ENCODE measurements around the gene SLC25A44. TPM values are rescaled to one million over a fixed set of nuclear protein-coding genes. Genes with fewer than 3 reads are reported as not detected.

SLC25A44 gene
- total RNA-seq, 1 experiment from 2014 or later = 10.1 TPM

DNA sequence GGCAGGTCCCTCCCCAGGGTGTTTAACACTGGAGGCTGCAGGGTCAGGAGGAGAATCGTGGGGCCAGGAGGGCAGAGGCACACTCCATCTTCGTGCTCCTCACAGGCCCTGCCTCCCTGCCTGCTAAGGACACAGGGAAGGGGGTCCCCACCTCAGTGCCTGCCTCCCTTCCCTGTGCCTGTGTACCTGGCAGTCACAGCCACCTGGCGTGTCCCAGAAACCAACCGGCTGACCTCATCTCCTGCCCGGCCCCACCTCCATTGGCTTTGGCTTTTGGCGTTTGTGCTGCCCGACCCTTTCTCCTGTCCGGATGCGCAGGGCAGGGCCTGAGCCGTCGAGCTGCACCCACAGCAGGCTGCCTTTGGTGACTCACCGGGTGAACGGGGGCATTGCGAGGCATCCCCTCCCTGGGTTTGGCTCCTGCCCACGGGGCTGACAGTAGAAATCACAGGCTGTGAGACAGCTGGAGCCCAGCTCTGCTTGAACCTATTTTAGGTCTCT lies 47.5 kb downstream of the SLC25A44 start:
- DNase-seq (ENCODE audit: low read depth) = peak; percentile 90

DNA sequence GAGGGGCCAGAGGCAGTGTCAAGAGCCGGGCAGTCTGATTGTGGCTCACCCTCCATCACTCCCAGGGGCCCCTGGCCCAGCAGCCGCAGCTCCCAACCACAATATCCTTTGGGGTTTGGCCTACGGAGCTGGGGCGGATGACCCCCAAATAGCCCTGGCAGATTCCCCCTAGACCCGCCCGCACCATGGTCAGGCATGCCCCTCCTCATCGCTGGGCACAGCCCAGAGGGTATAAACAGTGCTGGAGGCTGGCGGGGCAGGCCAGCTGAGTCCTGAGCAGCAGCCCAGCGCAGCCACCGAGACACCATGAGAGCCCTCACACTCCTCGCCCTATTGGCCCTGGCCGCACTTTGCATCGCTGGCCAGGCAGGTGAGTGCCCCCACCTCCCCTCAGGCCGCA lies 48.0 kb downstream of the SLC25A44 start, which contains the start of gene BGLAP:
Gene BGLAP (plus strand): TSS at position 259 of the 400 bp plus-strand sequence. CDS start 48 bp downstream, at position 307.
- peak; percentile 83 for DNase-seq (ENCODE audit: low read depth)

DNA sequence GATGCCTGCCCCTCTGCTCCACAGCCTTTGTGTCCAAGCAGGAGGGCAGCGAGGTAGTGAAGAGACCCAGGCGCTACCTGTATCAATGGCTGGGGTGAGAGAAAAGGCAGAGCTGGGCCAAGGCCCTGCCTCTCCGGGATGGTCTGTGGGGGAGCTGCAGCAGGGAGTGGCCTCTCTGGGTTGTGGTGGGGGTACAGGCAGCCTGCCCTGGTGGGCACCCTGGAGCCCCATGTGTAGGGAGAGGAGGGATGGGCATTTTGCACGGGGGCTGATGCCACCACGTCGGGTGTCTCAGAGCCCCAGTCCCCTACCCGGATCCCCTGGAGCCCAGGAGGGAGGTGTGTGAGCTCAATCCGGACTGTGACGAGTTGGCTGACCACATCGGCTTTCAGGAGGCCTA lies 48.8 kb downstream of the SLC25A44 start:
- DNase-seq (ENCODE audit: low read depth) = no peak

DNA sequence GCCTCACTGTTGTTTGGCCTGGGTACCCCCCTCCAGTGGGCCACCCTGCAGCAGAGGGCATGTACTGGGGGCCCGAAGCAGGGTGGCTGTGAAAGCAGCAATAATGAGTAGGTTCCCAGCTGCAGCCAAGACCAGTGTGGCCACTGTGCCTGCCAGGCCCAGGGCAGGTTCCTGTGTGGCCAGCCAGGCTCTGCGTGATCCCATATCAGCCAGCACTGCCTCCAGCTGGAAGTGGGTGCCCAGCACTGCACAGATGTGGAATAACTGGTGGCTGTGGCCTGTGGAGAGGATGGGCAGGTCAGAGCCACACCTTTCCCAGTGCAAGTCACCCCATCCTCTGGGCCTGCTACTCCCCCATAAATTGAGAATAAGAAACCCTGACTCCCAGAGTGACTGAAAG lies 50.2 kb downstream of the SLC25A44 start:
- DNase-seq (ENCODE audit: low read depth) = no peak

DNA sequence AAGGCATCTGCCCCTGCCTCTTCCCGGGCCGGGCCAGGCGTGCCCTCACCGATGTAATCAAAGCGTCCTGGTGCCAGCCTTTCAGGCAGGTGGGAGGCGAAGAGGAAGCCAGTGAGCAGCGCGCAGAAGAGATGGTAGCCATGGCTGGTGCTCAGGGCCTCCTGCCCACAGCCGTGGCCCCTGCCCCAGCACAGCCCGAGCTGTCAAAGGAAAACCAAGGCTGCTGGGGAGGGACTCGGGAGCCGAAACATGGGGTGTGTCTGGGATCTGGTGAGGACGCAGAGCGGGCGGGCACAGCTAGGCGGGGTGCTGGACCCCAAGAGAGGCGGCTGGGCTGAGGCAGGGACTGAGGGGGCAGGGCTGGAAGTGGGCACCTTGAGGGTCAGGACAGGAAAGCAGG lies 50.8 kb downstream of the SLC25A44 start:
- no peak for DNase-seq (ENCODE audit: low read depth)

DNA sequence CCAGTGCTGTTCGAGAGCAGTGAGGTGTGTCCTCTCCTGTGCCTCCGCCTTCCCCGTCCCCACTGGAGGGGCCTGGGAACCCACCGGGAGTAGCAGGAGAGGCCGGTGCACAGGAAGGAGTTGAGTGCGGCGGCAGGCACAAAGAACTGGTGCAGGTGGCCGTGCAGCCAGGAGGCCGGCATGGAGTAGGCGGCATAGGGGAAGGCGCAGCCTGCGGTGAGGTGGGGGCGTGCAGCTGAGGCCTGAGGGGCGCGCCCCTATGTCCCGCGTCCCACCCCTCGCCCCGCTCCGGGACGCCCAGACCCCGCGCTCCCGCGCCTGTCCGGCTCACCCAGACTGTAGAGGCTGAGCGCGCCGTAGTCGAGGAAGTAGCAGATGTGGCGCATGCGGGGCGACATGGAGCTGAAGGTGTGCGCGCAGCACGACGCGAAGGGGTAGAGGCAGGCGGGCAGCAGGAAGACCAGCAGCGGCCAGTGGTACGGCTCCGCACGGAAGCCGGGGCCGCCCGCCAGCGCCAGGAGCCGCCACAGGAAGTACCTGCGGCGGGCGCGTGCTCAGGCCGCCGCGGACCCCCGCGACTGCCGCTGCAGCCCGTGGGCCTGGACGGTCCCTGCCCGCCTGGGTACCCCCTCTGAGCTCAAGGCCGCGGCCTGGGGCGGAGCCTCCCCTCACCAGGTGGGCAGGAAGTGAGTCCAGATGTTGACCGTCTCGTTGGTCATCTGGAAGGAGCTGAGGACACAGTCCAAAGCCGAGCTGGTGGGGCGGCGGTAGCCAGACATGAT lies 51.7 kb downstream of the SLC25A44 start:
- DNase-seq (ENCODE audit: low read depth) = peak; percentile 37

DNA sequence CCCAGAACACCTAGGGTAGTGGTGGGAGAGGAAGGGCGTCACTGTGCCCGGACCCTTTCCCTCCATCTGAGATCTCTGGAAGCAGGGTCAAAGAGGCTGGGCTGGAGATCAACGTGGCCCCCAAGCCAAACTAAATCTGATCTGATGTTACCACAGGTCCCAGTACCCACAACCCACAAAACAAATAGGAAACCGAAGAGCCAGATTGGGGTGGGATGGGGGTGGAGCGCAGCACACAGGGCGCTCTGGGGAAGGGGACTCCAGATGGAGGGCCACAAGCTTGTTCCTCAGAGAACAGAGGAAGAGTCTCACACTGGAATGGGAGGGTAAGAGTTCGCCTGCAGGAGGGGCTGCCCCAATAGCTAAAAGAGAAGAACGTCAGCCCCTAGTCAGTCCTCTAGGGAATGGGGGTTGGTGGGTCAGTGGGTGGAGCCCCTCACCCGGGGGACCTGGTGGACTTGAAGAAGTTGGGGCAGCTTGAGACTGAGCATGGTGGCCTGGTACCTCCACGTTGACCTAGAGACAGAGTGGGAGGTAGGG lies 52.4 kb downstream of the SLC25A44 start:
- DNase-seq (ENCODE audit: low read depth) = no peak

DNA sequence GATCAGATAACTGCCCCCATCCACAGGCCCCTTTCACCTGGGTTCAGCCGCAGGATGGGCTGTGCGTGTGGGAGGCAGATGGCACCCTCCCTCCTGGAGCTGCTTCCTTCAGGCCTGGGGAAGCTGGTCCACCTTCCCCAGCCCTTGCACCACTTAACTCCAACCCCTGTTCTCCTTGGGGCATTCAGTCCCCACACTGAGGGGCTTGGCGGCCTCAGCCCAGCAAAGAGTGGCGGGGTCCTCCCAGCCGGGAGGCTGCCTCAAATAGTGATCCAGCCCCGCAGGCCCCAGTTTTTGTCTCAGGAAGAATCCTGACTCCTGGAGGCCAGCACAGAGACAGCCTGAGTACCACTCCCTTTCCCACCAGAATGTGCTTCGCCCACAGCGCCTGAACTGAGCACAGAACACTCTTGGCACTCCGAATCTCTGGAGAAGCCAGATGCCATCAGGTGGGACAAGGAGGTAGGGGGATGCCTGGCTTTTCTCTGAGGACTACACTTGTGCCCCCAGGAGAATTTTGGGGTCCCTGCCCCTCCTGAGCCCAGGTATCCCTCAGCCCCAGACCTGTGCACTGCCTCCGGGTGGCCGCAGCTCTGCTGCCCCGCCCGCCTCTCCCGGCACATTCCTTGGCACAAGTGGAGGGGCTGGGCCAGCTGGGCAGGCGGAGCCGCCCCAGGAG lies 53.0 kb downstream of the SLC25A44 start:
- no peak for DNase-seq (ENCODE audit: low read depth)

DNA sequence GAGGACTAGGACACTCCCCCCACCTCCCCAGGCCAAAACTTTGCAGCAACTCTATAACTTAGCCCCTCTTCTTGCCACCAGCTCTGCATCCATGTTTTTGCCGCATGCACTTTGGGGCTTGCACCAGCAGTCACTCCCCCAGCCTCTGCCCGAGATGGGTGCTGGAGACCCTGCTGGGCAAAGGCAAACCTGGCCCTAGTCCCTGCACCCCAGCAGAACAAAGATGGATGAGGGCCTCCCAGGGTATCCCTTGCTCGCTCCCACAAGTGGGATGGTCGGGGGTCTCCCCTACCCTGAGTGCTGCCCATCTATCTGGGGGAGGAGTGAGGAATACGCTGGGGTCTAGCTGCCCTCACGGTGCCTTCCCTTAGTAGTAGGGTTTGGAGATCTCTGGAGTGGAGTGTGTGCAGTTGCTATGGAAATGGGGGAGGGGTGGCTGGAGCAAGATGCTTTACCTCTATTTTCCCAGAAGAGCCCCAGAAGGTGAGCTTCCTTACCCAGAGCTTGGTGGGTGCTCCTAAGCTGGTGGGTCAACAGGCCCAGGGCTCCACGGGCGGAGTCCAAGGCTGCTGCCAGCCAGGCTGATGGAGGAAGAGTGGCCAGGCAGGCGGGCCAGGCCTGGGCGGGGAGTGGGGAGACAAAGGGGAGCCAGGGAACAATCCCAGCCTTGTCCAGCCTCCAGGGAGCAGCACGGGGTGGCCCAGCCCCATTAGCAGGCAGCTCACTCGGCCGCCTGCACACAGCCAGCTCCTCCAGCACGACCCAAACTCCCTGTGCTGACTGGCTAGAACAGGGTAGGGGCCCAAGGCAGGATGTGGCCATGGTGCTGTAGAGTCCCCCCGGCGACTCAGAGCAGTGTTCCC lies 53.8 kb downstream of the SLC25A44 start, which contains the start of gene PAQR6:
Gene PAQR6 (minus strand): TSS at position 597 of the 863 bp plus-strand sequence. CDS start 1,325 bp downstream, outside the sequence.
- DNase-seq (ENCODE audit: low read depth) = no peak

DNA sequence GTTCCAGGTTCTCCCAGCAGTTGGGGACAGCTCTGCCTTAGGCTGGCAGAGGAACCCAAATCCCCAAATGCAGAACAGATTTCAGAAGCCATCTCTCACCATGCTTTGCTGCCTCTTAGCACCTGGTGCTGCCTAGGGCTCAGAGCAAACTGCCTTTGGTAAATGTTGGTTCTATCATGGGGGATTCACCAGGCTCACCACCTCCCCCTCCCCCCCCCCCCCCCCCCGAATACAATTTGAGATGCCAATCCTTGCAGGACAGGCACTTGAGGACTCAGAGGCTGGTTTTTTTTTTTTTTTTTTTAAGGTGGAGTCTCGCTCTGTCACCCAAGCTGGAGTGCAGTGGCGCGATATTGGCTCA lies 54.4 kb downstream of the SLC25A44 start:
- DNase-seq (ENCODE audit: low read depth) = no peak

DNA sequence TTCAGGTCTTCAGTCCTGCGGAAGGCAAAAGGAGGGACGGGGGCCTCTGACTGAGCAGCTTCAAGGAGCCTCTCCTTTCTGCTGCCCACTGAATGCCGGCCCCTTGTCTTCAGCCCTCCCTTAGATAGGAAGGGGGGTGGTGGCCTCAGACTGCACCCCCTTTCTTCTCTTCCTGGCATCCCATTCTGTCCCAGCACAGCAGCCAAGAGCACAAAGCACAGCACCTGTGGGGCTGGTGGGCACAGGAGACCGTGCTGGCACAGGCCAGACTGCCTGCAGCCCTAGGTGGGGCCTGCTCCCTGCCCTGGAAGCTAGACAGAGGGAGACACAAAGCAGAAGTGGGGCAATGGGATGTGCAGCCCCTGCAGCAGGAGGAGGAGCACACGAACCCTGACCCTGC lies 55.7 kb downstream of the SLC25A44 start:
- DNase-seq (ENCODE audit: low read depth) = no peak

DNA sequence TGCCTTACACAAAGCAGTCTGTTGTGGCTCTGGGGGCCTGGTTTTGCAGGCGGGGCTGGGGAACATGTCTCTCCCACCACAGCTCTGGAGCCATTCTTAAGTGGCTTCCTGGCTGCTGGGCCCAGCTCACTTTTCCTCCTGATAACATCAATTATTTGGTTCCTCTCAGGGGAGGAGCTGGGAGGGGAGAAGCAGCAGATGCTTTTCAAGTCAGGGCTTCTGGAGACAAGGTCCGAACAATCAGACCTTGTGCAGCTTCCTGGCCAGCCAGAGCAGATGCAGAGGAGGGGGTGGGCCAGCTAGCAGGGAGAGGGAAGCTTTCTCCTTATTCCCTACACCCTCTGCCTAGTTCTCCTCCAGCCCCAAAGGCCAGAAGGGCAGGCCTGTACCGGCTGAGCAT lies 57.6 kb downstream of the SLC25A44 start:
- no peak for DNase-seq (ENCODE audit: low read depth)

DNA sequence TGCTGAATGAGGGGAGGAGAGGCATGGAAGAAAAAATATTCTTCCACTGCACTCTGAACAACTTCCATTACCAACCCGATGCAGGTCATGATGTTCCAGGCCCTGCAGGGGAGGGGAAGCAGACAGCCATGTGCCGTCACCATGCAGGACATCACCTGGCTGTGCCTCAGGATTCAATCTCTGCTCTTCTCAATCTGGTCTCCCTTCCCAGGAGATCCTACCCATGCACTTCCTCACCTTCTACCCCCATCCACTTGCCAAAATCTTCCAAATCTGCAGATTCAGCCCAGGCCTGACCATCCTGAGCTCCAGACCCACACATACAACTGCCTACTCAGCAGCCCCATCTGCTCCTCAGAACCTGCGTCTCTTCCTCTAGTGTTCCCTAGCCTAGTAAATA lies 59.7 kb downstream of the SLC25A44 start:
- DNase-seq (ENCODE audit: low read depth) = no peak

DNA sequence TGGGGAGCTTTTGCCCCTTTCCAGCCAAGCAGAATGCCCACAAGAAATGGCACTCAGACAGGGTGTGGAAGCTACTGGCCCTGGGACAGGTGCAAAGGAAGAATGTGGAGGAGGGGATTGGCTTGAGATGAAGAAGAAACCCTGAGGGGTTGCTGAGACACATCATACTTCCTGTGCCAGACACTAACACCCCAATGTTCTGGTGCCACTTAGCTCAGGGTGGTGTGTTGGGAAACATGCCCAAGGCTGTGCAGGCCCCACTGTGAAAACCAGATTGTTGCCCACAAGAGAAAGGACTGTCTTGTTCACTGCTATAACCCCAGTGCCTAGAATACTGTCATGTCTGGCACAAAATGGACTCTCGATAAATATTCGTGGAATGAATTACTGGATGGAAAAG lies 63.8 kb downstream of the SLC25A44 start:
- no peak for DNase-seq (ENCODE audit: low read depth)

DNA sequence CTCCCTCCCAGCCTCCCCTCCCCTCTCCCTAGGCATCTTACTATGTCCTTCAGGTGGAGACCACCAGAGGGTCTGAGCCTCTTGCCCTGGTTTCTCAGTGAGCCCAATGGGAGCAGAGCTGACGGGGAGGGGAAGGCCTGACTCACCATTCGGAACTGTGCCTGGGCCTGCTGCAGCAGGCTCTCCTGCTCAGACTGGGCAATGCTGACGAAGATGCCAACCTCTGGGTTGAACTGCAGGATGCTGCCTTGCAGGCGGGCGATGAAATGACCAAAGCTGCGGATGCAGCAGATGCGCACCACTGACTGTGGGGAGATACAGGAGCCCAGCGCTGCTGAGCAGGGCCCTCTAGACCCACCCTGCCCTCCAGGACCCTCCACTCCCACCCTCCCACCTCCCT lies 65.0 kb downstream of the SLC25A44 start:
- DNase-seq (ENCODE audit: low read depth) = no peak

DNA sequence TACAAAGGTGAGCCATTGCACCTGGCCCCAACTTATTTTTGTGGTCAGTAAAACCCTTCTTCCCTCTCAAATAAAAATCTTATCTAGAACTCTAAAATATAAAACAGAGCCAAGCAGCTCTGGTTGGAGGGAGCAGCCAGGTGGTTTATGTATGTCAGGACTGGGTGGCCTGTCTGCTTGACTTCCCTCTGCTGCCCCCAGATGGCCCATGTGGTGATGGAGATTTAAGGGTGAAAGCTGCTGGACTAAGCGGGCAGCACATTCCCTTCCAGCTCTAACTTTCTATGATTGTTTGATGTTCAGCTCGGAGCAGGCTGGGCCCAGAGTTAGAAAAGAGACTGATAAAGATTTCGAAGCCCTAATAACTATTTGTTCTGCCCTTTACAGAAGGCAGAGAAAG lies 65.9 kb downstream of the SLC25A44 start:
- no peak for DNase-seq (ENCODE audit: low read depth)

DNA sequence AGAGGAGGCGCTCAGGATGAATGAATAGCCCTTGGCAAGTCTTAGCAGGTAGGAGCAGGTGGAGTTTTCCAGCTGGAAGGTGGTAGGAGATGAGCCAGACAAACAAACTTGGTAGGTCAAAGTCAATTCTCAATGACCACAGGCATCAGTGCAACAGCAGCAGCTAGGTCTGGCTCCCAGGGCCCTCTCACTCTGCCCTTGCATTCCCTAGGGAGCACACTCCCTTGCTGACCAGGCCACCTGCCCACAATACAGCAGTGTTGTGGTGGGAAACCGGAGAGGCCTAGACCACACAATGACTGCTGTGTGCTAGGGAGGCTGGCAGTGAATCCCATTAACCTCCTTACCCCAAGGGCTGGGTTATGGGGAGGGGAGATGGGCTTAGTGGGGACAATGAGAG lies 67.0 kb downstream of the SLC25A44 start:
- DNase-seq (ENCODE audit: low read depth) = no peak

Other genes starting within 250 kb of the SLC25A44 start
- 54.3 and 65.5 TPM in 2 replicates for gene ARHGEF2, start 215.6 kb upstream of the SLC25A44 start, total RNA-seq (2014; rRNA removed; shearing (Covaris generic))
- 657 and 685 TPM in 2 replicates for gene SSR2, start 173.2 kb upstream of the SLC25A44 start, total RNA-seq (2014; rRNA removed; shearing (Covaris generic))
- 19.6 and 20.3 TPM in 2 replicates for gene UBQLN4, start 140.3 kb upstream of the SLC25A44 start, total RNA-seq (2014; rRNA removed; shearing (Covaris generic))
- gene LAMTOR2, start 139.3 kb upstream of the SLC25A44 start, total RNA-seq (2014; rRNA removed; shearing (Covaris generic)) = 102 and 118 TPM in 2 replicates
- gene RAB25, start 132.9 kb upstream of the SLC25A44 start, total RNA-seq (2014; rRNA removed; shearing (Covaris generic)) = not detected in 2 replicates
- 2.1 and 2.4 TPM in 2 replicates for gene MEX3A, start 111.6 kb upstream of the SLC25A44 start, total RNA-seq (2014; rRNA removed; shearing (Covaris generic))
- 919 and 1,055 TPM in 2 replicates for gene LMNA, start 79.4 kb upstream of the SLC25A44 start, total RNA-seq (2014; rRNA removed; shearing (Covaris generic))
- 0.20 and 0.36 TPM in 2 replicates for gene SEMA4A, start 40.5 kb upstream of the SLC25A44 start, total RNA-seq (2014; rRNA removed; shearing (Covaris generic))
- gene PMF1, start 18.9 kb downstream of the SLC25A44 start, total RNA-seq (2014; rRNA removed; shearing (Covaris generic)) = 76.6 and 81.0 TPM in 2 replicates
- 17.7 and 44.1 TPM in 2 replicates for gene BGLAP, start 48.1 kb downstream of the SLC25A44 start, total RNA-seq (2014; rRNA removed; shearing (Covaris generic))
- gene PAQR6, start 54.0 kb downstream of the SLC25A44 start, total RNA-seq (2014; rRNA removed; shearing (Covaris generic)) = 0.12 and 0.29 TPM in 2 replicates
- 48.4 and 54.3 TPM in 2 replicates for gene SMG5, start 88.7 kb downstream of the SLC25A44 start, total RNA-seq (2014; rRNA removed; shearing (Covaris generic))
- gene TMEM79, start 90.2 kb downstream of the SLC25A44 start, total RNA-seq (2014; rRNA removed; shearing (Covaris generic)) = 2.4 TPM in 2 replicates
- gene GLMP, start 101.6 kb downstream of the SLC25A44 start, total RNA-seq (2014; rRNA removed; shearing (Covaris generic)) = 55.8 and 70.2 TPM in 2 replicates
- gene VHLL, start 105.2 kb downstream of the SLC25A44 start, total RNA-seq (2014; rRNA removed; shearing (Covaris generic)) = not detected in 2 replicates
- gene CCT3, start 144.2 kb downstream of the SLC25A44 start, total RNA-seq (2014; rRNA removed; shearing (Covaris generic)) = 455 and 483 TPM in 2 replicates
- not detected in 2 replicates for gene TSACC, start 144.4 kb downstream of the SLC25A44 start, total RNA-seq (2014; rRNA removed; shearing (Covaris generic))
- not detected in 2 replicates for gene RHBG, start 175.1 kb downstream of the SLC25A44 start, total RNA-seq (2014; rRNA removed; shearing (Covaris generic))